Breast epithelium (tissue), 3 donors: Measurements from ENCODE around the gene PYROXD2.

ENCODE experiments used
- POLR2A ChIP-seq: fragments of 450-650 bp; IDR thresholded peaks from one replicate; pipeline ENCODE4 v1.6.1; 2016; ENCODE audit warnings: antibody characterized with exemption, mild to moderate bottlenecking, moderate library complexity
- TF ChIP-seq, protein P1 (sequence below), 3 donors: fragments of 450-650 bp; IDR thresholded peaks; one replicate each; pipeline ENCODE4 v1.5.1; 2016 to 2017; ENCODE audit warnings: antibody characterized with exemption in 3 of 3, mild to moderate bottlenecking in 3 of 3, moderate library complexity in 3 of 3

DNA sequence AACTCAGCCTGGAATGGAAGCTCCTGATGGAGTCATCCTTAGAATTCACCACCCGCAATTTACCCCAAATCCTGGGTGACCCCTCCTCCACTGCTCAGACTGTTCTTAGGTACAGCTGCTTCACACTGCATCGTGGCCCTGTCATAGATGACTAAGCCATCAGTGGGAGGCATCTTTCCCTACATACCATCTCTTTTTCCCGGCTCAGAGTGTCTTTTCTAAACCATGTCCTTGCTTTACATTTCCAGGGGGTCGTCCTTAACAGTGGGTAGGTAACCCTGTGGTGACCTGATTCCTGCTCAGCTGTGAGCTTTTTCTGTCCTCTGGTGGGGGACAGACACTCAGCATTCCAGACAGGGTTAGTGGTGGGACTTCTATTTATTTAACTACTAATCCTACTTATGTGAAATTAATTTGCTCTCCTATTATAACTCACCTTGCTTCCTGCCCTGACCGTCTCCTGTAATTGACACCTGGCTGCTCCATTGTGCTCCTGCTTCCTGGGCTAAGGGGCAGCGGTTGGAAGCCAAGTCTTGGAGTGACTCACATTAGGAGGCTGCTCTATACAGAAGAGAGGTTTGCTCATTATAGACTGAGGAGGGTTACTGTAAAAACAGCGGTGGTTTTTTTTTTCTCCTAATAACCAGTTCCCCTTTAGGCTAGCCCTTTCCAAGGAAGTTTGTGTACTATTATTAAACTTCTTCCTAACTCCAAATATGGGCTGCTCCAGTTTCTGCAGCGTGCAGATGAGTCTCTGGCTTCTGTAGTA, 40.6 kb downstream of the PYROXD2 start:
- TF ChIP-seq POLR2A = no peak
- TF ChIP-seq, protein P1, sequence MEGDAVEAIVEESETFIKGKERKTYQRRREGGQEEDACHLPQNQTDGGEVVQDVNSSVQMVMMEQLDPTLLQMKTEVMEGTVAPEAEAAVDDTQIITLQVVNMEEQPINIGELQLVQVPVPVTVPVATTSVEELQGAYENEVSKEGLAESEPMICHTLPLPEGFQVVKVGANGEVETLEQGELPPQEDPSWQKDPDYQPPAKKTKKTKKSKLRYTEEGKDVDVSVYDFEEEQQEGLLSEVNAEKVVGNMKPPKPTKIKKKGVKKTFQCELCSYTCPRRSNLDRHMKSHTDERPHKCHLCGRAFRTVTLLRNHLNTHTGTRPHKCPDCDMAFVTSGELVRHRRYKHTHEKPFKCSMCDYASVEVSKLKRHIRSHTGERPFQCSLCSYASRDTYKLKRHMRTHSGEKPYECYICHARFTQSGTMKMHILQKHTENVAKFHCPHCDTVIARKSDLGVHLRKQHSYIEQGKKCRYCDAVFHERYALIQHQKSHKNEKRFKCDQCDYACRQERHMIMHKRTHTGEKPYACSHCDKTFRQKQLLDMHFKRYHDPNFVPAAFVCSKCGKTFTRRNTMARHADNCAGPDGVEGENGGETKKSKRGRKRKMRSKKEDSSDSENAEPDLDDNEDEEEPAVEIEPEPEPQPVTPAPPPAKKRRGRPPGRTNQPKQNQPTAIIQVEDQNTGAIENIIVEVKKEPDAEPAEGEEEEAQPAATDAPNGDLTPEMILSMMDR (IDR thresholded peaks at IDR 0.05) = no peak
